ENCODE results near the gene MSI2.

DNA sequence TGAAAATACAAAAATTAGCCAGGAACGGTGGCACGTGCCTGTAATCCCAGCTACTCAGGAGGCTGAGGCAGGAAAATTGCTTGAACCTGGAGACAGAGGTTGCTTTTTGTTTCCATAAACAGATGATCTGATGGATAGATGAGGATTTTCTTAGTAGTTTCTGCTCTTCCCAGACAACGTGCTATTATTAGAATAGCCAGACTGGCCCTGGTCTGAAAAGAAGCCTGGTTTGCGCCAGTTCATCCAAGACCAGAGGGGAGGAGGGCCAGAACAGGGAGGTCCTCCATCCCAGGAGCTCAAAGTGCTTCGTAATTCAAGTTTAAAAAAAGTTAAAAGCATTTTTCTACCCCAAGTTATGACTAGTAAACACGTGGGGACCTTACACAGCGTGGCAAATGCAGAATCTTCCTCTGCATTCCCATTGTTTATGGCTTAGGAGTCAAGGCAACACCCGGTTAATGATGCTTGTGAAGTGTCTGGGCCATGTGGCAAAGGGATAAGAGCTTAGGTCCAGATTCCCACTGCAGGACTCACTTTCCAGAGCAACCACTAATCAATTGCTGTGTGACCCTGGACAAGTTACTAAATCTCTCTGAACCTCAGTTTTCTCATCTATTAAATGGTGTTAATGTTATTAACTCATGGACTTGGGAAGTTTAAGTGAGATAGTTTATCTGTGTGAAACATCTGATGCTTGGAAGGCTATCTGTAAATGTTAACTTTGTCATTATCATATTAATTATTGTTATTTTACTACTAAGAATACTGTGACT is 283.4 kb downstream of the MSI2 start:
- TF ChIP-seq, protein P1, sequence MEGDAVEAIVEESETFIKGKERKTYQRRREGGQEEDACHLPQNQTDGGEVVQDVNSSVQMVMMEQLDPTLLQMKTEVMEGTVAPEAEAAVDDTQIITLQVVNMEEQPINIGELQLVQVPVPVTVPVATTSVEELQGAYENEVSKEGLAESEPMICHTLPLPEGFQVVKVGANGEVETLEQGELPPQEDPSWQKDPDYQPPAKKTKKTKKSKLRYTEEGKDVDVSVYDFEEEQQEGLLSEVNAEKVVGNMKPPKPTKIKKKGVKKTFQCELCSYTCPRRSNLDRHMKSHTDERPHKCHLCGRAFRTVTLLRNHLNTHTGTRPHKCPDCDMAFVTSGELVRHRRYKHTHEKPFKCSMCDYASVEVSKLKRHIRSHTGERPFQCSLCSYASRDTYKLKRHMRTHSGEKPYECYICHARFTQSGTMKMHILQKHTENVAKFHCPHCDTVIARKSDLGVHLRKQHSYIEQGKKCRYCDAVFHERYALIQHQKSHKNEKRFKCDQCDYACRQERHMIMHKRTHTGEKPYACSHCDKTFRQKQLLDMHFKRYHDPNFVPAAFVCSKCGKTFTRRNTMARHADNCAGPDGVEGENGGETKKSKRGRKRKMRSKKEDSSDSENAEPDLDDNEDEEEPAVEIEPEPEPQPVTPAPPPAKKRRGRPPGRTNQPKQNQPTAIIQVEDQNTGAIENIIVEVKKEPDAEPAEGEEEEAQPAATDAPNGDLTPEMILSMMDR (IDR thresholded peaks at IDR 0.05; ENCODE audit: insufficient read depth, low read depth, low read length): no peak
- TF ChIP-seq EZH2 (IDR thresholded peaks at IDR 0.05; ENCODE audit: insufficient read depth, low read length): no peak
